ENCODE measurements around the gene BCAP31.

DNA sequence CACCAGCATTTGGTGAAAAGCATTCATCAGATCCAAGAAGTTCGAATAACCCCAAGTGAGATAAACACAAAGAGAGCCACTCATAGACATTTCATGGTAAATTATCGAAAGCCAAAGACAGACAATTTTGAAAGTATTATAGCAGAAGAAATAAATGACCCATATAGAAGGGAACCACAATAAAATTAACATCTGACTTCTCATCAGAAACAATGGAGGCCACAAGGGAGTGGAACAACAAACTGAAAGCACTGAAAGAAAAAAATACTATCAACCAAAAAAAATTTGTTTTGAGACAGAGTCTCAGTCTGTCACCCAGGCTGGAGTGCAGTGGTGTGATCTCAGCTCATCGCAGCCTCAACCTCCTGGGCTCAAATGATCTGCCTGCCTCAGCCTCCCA is 64.9 kb downstream of the BCAP31 start:
- no peak for TF ChIP-seq EZH2 (IDR thresholded peaks at IDR 0.05; ENCODE audit: low read depth)
- TF ChIP-seq, protein P1, sequence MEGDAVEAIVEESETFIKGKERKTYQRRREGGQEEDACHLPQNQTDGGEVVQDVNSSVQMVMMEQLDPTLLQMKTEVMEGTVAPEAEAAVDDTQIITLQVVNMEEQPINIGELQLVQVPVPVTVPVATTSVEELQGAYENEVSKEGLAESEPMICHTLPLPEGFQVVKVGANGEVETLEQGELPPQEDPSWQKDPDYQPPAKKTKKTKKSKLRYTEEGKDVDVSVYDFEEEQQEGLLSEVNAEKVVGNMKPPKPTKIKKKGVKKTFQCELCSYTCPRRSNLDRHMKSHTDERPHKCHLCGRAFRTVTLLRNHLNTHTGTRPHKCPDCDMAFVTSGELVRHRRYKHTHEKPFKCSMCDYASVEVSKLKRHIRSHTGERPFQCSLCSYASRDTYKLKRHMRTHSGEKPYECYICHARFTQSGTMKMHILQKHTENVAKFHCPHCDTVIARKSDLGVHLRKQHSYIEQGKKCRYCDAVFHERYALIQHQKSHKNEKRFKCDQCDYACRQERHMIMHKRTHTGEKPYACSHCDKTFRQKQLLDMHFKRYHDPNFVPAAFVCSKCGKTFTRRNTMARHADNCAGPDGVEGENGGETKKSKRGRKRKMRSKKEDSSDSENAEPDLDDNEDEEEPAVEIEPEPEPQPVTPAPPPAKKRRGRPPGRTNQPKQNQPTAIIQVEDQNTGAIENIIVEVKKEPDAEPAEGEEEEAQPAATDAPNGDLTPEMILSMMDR (conservative IDR thresholded peaks at IDR 0.05) = no peak
